GM12878 (cell line): ENCODE measurements around the gene MAP3K6. TPM values are rescaled to one million over a fixed set of nuclear protein-coding genes. Genes with fewer than 3 reads are reported as not detected.
A peak's percentile ranks its signal among the peaks of the same experiment; 100 is the strongest.

Source experiments
- ATAC-seq: fragments of 200-7000 bp; cut with Tn5 transposase; 3 replicates; pipeline ENCODE4 v1.9.1; 2020; ENCODE audit warnings: mild to moderate bottlenecking, moderate library complexity
- BruUV-seq: library from RNA; stranded (reverse); fragments of 400-500 nt; replicated peaks from 2 replicates; lab custom pipeline; 2021; lab: Mats Ljungman, UMichigan
- CTCF ChIA-PET: fragments of 300-600 bp; sonication (Branson Sonifier 250); formaldehyde crosslinking; extraction: SDS; loops from one replicate; lab custom pipeline; 2021; ENCODE audit warnings: inconsistent platforms; lab: Yijun Ruan, JAX
- POLR2A ChIA-PET: fragments of 350-600 bp; formaldehyde crosslinking; extraction: SDS; loops from one replicate; lab custom pipeline; 2021; ENCODE audit warnings: inconsistent platforms; lab: Charles Lee
- RAD21 ChIA-PET: fragments of 300-600 bp; sonication (Branson Sonifier 250); formaldehyde crosslinking; loops from one replicate; lab custom pipeline; 2023; ENCODE audit warnings: antibody characterized with exemption; ENCODE audit not compliant: unreplicated experiment; lab: Charles Lee
- SMC1A ChIA-PET: fragments of 300-600 bp; sonication (Branson Sonifier 250); formaldehyde crosslinking; loops from one replicate; lab custom pipeline; 2023; ENCODE audit not compliant: unreplicated experiment, uncharacterized antibody; lab: Charles Lee
- DNase-seq: peaks from one replicate; pipeline ENCODE4 v3.0.0-alpha.2; 2011; ENCODE audit warnings: low read depth, low spot score
- FAIRE-seq: peaks from 3 replicates; lab custom pipeline; 2011; peaks lifted over from hg19 to GRCh38; lab: Jason Lieb, UNC
- H2AFZ ChIP-seq: 2 replicates; pipeline ENCODE4 v1.6.0; 2011; ENCODE audit warnings: low read depth, low read length, control low read depth; ENCODE audit not compliant: control insufficient read depth
- H3K27ac ChIP-seq: 2 replicates; pipeline ENCODE4 v1.5.1; 2011; ENCODE audit warnings: control low read depth; ENCODE audit not compliant: control insufficient read depth, insufficient read depth
- H3K27me3 ChIP-seq, 2 experiments: replicated peaks in 1 of 2; 2 replicates each; pipeline versions ENCODE4 v1.6.0 to v1.6.1; 2011; ENCODE audit warnings: low read length in 1 of 2; ENCODE audit not compliant: control insufficient read depth in 2 of 2, insufficient read depth in 2 of 2
- H3K36me3 ChIP-seq, 2 experiments: 2 replicates each; pipeline ENCODE4 v1.5.1; 2011; ENCODE audit warnings: low read length in 1 of 2; ENCODE audit not compliant: control insufficient read depth in 2 of 2, insufficient read depth in 2 of 2
- H3K4me1 ChIP-seq: 2 replicates; pipeline ENCODE4 v1.6.1; 2011; ENCODE audit warnings: mild to moderate bottlenecking, low read length, moderate library complexity, mixed read lengths; ENCODE audit not compliant: control insufficient read depth, insufficient read depth
- H3K4me2 ChIP-seq: 2 replicates; pipeline ENCODE4 v1.6.0; 2011; ENCODE audit warnings: control low read depth; ENCODE audit not compliant: control insufficient read depth, insufficient read depth
- H3K4me3 ChIP-seq: fragments of 200-600 bp; sonication (generic); 2 replicates; pipeline ENCODE4 v1.5.1; 2016
- H3K79me2 ChIP-seq: 2 replicates; pipeline ENCODE4 v1.6.0; 2011; ENCODE audit warnings: low read length; ENCODE audit not compliant: control insufficient read depth, insufficient read depth
- H3K9ac ChIP-seq: 2 replicates; pipeline ENCODE4 v1.8.0; 2011; ENCODE audit warnings: low read length, control low read depth, mixed read lengths; ENCODE audit not compliant: control insufficient read depth, insufficient read depth
- H3K9me3 ChIP-seq: replicated peaks from 3 replicates; pipeline ENCODE4 v1.5.1; 2011; ENCODE audit warnings: mild to moderate bottlenecking, low read length; ENCODE audit not compliant: control insufficient read depth, insufficient read depth
- H4K20me1 ChIP-seq: 2 replicates; pipeline ENCODE4 v1.6.0; 2011; ENCODE audit not compliant: control insufficient read depth, insufficient read depth
- CHD1 ChIP-seq: IDR thresholded peaks from 2 replicates; pipeline ENCODE4 v1.6.1; 2012; ENCODE audit warnings: low read depth, low read length, improper control_type of control experiment
- IRF4 ChIP-seq: IDR thresholded peaks from 2 replicates; pipeline ENCODE4 v1.6.1; 2011; ENCODE audit warnings: low read depth, low read length
- JUND ChIP-seq: IDR thresholded peaks from 2 replicates; pipeline ENCODE4 v1.6.1; 2012; ENCODE audit warnings: low read depth, mild to moderate bottlenecking, low read length, improper control_type of control experiment, moderate library complexity
- LARP7 ChIP-seq: fragments of 450-650 bp; IDR thresholded peaks from 2 replicates; pipeline ENCODE4 v1.6.1; 2017; ENCODE audit warnings: mild to moderate bottlenecking
- MYC ChIP-seq: IDR thresholded peaks from 2 replicates; pipeline ENCODE4 v1.6.1; 2011; ENCODE audit warnings: mild to moderate bottlenecking, low read length, moderate library complexity, inconsistent platforms; ENCODE audit not compliant: insufficient read depth, insufficient replicate concordance, insufficient read length, severe bottlenecking
- NFYA ChIP-seq: IDR thresholded peaks from 2 replicates; pipeline ENCODE4 v1.6.1; 2011; ENCODE audit warnings: low read depth, mild to moderate bottlenecking, low read length, improper control_type of control experiment, borderline replicate concordance
- NRF1 ChIP-seq: conservative IDR thresholded peaks from 2 replicates; pipeline ENCODE4 v1.6.1; 2011; ENCODE audit warnings: mild to moderate bottlenecking, low read depth, low read length, improper control_type of control experiment
- POLR2AphosphoS2 ChIP-seq: IDR thresholded peaks from 2 replicates; pipeline ENCODE4 v1.6.1; 2011; ENCODE audit warnings: low read depth, mild to moderate bottlenecking, low read length, improper control_type of control experiment, moderate library complexity
- RAD21 ChIP-seq: IDR thresholded peaks from 2 replicates; pipeline ENCODE4 v1.6.1; 2011; ENCODE audit warnings: mild to moderate bottlenecking, low read depth, low read length, moderate library complexity; ENCODE audit not compliant: insufficient read depth
- RELA ChIP-seq: fragments of 450-650 bp; IDR thresholded peaks from 2 replicates; pipeline ENCODE4 v1.8.0; 2014; ENCODE audit warnings: borderline replicate concordance; ENCODE audit not compliant: partially characterized antibody
- YY1 ChIP-seq: IDR thresholded peaks from 2 replicates; pipeline ENCODE4 v1.6.1; 2011; ENCODE audit warnings: low read depth, mild to moderate bottlenecking, low read length
- ZNF622 ChIP-seq: fragments of 450-650 bp; IDR thresholded peaks from 2 replicates; pipeline ENCODE4 v1.6.1; 2017; ENCODE audit warnings: mild to moderate bottlenecking, inconsistent platforms
- WGBS: methylation state at CpG from one replicate; pipeline ENCODE4 v1.1.6; 2016; ENCODE audit warnings: low lambda C conversion rate; ENCODE audit not compliant: insufficient replicate concordance, insufficient coverage; ENCODE audit errors: missing lambda C conversion rate; 5-methylcytosine and 5-hydroxymethylcytosine counted together
- in situ Hi-C: fragments of 300-500 bp; cut with MboI; formaldehyde crosslinking; loops from 9 replicates; pipeline ENCODE4 v1.14.3; 2018; ENCODE audit warnings: mixed read lengths
- intact Hi-C: fragments of 100-400 bp; cut with micrococcal nuclease; formaldehyde crosslinking; loops from one replicate; pipeline ENCODE4 v1.14.2; 2022; ENCODE audit not compliant: unreplicated experiment
- polyA plus RNA-seq, 11 experiments: library from polyadenylated mRNA; depleted of rRNA in 4 of 11; unstranded in 6 of 11; stranded (reverse) in 5 of 11; fragments of >200 nt; fragmentation: Nextera tagmentation in 4 of 11; fragmentation: Illumina TruSeq in 1 of 11; extraction: Ambion mirVana in 4 of 11; extraction: Trizol in 1 of 11; gene quantifications; 1 replicate in 1 of 11; 2 replicates in 10 of 11; pipeline versions ENCODE4 v1.2.1 to v1.2.3, GENCODE V29; 2011 to 2016; ENCODE audit warnings: inconsistent platforms in 2 of 11, missing spikeins in 2 of 11, low read depth in 1 of 11
- total RNA-seq, 4 experiments: library from RNA; depleted of rRNA in 3 of 4; stranded (reverse); fragments of >200 nt in 3 of 4; fragmentation: Illumina TruSeq in 1 of 4; extraction: Trizol in 1 of 4; gene quantifications; 2 replicates each; pipeline versions ENCODE4 v1.2.1 to v1.2.3, GENCODE V29; 2013 to 2021
- TF ChIP-seq, protein P1 (sequence below): IDR thresholded peaks from 2 replicates; pipeline ENCODE4 v1.6.1; 2012; ENCODE audit warnings: mild to moderate bottlenecking, low read depth, low read length
- TF ChIP-seq, protein P2 (sequence below): fragments of 450-650 bp; IDR thresholded peaks from 2 replicates; pipeline ENCODE4 v1.6.1; 2016; ENCODE audit warnings: mild to moderate bottlenecking
- TF ChIP-seq, protein P3 (sequence below), 3 experiments: IDR thresholded peaks in 2 of 3; conservative IDR thresholded peaks in 1 of 3; 2 replicates each; pipeline ENCODE4 v1.5.1; 2011; ENCODE audit warnings: low read depth in 3 of 3, low read length in 3 of 3, mild to moderate bottlenecking in 3 of 3, control low read depth in 2 of 3, moderate library complexity in 2 of 3, inconsistent platforms in 1 of 3, mixed read lengths in 1 of 3; ENCODE audit not compliant: control insufficient read depth in 2 of 3, insufficient read depth in 1 of 3; ENCODE audit errors: extremely low read depth in 1 of 3

Gene MAP3K6
- total and polyA plus RNA-seq, 10 of the 15 experiments (the other 5 are each of a cell fraction or from before 2014, with no cell fraction given) = 0.15 to 3.4 (median 1.2) TPM; not detected in 1

DNA sequence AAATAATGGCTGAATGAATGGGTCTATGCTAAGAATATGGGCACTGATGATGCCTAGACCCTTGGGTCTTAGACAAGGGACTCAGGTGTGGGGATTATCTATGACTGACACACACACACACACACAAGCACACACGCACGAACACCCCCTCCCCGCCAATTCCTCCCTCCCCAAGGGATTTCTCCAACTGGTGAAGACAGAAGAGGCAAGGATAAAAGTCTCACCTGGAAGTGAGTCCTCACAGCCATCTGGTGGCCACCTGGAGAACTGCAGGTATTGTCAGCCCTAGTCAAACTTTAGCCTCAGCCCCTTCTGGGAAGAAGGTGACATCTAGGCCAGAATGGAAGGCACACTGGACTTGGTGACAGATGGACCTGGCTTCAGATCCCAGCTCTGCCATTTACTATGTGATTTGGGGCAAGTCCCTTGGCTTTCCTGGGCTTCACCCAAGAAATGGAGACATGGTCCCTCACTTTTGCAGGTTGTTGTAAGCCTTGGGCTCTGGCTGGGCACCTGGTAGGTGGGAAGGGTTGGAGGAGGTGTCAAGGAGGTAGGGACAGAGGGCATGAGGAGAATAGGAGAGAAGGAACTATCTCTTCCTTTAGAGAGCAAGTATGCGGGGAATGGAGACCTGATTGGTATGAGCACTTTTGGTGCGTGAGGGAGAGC, 21.7 kb upstream of the MAP3K6 start:
- 40% methylated on average over 5 of the region's 5 CpGs for WGBS
- ChIA-PET CTCF (interaction anchor here (0.6 to 9.0 kb wide), 23 partner anchors 9 to 342 kb away, joined by 3 to 242 read pairs (median 5); partner anchors contain the start of gene MAP3K6), SMC1A (interaction anchor here (0.7 to 4.4 kb wide), 17 partner anchors 8 to 275 kb away, joined by 3 to 37 read pairs (median 4); partner anchors contain the start of gene MAP3K6), POLR2A (interaction anchor here (0.6 kb wide), 1 partner anchor 234 kb away, joined by 3 read pairs; the partner anchor contains the start of gene SLC9A1), RAD21 (interaction anchor here (0.8 to 3.5 kb wide), 9 partner anchors 23 to 92 kb away, joined by 3 to 34 read pairs (median 8); partner anchors contain the start of gene MAP3K6)
- Histone ChIP-seq H3K79me2 (no peaks in the 10 kb centered on the region), H2AFZ (no peak overlapping the region), H3K27ac (no peak overlapping the region), H3K9ac (no peak overlapping the region), H4K20me1 (no peaks in the 10 kb centered on the region), H3K4me2 (no peak overlapping the region), H3K9me3 (no peaks in the 10 kb centered on the region), H3K27me3 (no peaks in the 10 kb centered on the region), H3K4me1 (peaks cover 8% of the 10 kb centered on the region), H3K4me3 (no peak overlapping the region), H3K36me3 (no peaks in the 10 kb centered on the region)
- intact Hi-C loops (loop anchor here (1.0 to 2.0 kb wide), 3 partner anchors 31 to 344 kb away; no protein-coding TSS in a partner anchor), in situ Hi-C loops (no loop called here)
- peak; percentile 49 for ATAC-seq
- no TSS peak for BruUV-seq
- no peak for DNase-seq
- FAIRE-seq = peak; percentile 84
- no peak for TF ChIP-seq LARP7
- no peak for TF ChIP-seq ZNF622
- TF ChIP-seq CHD1 = no peak
- peak; percentile 40; the same call in 1 of the 2 replicates for TF ChIP-seq YY1
- no peak for TF ChIP-seq RELA
- peak; percentile 91 for TF ChIP-seq RAD21
- TF ChIP-seq, protein P1, sequence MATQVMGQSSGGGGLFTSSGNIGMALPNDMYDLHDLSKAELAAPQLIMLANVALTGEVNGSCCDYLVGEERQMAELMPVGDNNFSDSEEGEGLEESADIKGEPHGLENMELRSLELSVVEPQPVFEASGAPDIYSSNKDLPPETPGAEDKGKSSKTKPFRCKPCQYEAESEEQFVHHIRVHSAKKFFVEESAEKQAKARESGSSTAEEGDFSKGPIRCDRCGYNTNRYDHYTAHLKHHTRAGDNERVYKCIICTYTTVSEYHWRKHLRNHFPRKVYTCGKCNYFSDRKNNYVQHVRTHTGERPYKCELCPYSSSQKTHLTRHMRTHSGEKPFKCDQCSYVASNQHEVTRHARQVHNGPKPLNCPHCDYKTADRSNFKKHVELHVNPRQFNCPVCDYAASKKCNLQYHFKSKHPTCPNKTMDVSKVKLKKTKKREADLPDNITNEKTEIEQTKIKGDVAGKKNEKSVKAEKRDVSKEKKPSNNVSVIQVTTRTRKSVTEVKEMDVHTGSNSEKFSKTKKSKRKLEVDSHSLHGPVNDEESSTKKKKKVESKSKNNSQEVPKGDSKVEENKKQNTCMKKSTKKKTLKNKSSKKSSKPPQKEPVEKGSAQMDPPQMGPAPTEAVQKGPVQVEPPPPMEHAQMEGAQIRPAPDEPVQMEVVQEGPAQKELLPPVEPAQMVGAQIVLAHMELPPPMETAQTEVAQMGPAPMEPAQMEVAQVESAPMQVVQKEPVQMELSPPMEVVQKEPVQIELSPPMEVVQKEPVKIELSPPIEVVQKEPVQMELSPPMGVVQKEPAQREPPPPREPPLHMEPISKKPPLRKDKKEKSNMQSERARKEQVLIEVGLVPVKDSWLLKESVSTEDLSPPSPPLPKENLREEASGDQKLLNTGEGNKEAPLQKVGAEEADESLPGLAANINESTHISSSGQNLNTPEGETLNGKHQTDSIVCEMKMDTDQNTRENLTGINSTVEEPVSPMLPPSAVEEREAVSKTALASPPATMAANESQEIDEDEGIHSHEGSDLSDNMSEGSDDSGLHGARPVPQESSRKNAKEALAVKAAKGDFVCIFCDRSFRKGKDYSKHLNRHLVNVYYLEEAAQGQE = no peak
- no peak for TF ChIP-seq POLR2AphosphoS2
- TF ChIP-seq, protein P2, sequence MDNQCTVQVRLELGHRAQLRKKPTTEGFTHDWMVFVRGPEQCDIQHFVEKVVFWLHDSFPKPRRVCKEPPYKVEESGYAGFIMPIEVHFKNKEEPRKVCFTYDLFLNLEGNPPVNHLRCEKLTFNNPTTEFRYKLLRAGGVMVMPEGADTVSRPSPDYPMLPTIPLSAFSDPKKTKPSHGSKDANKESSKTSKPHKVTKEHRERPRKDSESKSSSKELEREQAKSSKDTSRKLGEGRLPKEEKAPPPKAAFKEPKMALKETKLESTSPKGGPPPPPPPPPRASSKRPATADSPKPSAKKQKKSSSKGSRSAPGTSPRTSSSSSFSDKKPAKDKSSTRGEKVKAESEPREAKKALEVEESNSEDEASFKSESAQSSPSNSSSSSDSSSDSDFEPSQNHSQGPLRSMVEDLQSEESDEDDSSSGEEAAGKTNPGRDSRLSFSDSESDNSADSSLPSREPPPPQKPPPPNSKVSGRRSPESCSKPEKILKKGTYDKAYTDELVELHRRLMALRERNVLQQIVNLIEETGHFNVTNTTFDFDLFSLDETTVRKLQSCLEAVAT = no peak
- no peak for TF ChIP-seq NFYA
- TF ChIP-seq NRF1 = no peak
- TF ChIP-seq, protein P3, sequence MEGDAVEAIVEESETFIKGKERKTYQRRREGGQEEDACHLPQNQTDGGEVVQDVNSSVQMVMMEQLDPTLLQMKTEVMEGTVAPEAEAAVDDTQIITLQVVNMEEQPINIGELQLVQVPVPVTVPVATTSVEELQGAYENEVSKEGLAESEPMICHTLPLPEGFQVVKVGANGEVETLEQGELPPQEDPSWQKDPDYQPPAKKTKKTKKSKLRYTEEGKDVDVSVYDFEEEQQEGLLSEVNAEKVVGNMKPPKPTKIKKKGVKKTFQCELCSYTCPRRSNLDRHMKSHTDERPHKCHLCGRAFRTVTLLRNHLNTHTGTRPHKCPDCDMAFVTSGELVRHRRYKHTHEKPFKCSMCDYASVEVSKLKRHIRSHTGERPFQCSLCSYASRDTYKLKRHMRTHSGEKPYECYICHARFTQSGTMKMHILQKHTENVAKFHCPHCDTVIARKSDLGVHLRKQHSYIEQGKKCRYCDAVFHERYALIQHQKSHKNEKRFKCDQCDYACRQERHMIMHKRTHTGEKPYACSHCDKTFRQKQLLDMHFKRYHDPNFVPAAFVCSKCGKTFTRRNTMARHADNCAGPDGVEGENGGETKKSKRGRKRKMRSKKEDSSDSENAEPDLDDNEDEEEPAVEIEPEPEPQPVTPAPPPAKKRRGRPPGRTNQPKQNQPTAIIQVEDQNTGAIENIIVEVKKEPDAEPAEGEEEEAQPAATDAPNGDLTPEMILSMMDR (IDR thresholded peaks at IDR 0.05 in 2 of 3, conservative IDR thresholded peaks at IDR 0.05 in 1 of 3; ENCODE audit: control insufficient read depth in 2 of 3, extremely low read depth in 1 of 3, insufficient read depth in 1 of 3, low read depth in 3 of 3, low read length in 3 of 3) = peak; percentile 97 to 98 (median 97)
- no peak for TF ChIP-seq MYC
- TF ChIP-seq JUND = no peak
- TF ChIP-seq IRF4 = no peak
